Caco-2 (cell line): ENCODE measurements around the gene MCMBP. TPM values are rescaled to one million over a fixed set of nuclear protein-coding genes. Genes with fewer than 3 reads are reported as not detected.

Experiments
- BruUV-seq: library from RNA; stranded (reverse); fragments of 400-500 nt; replicated peaks from 2 replicates; lab custom pipeline; 2021; lab: Mats Ljungman, UMichigan
- CTCF ChIA-PET: fragments of 300-600 bp; sonication (Branson Sonifier 250); formaldehyde crosslinking; loops from one replicate; lab custom pipeline; 2022; ENCODE audit warnings: antibody characterized with exemption; lab: Charles Lee
- POLR2A ChIA-PET: fragments of 300-600 bp; sonication (Branson Sonifier 250); formaldehyde crosslinking; loops from one replicate; lab custom pipeline; 2022; ENCODE audit warnings: antibody characterized with exemption; lab: Charles Lee
- DNase-seq, 2 experiments: peaks; one replicate each; pipeline versions ENCODE4 v3.0.0 to v3.0.0-alpha.2; 2020 to 2022
- H3K27me3 ChIP-seq: replicated peaks from 2 replicates; pipeline ENCODE4 v1.6.0; 2011; ENCODE audit warnings: low read length; ENCODE audit not compliant: control insufficient read depth, insufficient read depth
- H3K36me3 ChIP-seq: 2 replicates; pipeline ENCODE4 v1.5.1; 2011; ENCODE audit warnings: low read length; ENCODE audit not compliant: control insufficient read depth, insufficient read depth
- H3K4me1 ChIP-seq: fragments of 250-450 bp; sonication (Bioruptor Pico); 2 replicates; pipeline ENCODE4 v1.5.1; 2020; ENCODE audit warnings: mild to moderate bottlenecking
- H3K4me3 ChIP-seq: 2 replicates; pipeline ENCODE4 v1.5.1; 2011; ENCODE audit warnings: low read depth, mild to moderate bottlenecking, control low read depth, low read length
- H3K9me3 ChIP-seq: fragments of 250-450 bp; sonication (Bioruptor Pico); 2 replicates; pipeline ENCODE4 v1.5.1; 2020; ENCODE audit warnings: mild to moderate bottlenecking, moderate library complexity
- H3K27ac Mint-ChIP-seq: one replicate; pipeline ENCODE4 v1.8.0; 2022; ENCODE audit warnings: mixed read lengths; ENCODE audit not compliant: unreplicated experiment
- H3K27me3 Mint-ChIP-seq: one replicate; pipeline ENCODE4 v1.8.0; 2022; ENCODE audit warnings: mixed read lengths; ENCODE audit not compliant: insufficient read depth, unreplicated experiment
- H3K36me3 Mint-ChIP-seq: one replicate; pipeline ENCODE4 v1.8.0; 2022; ENCODE audit warnings: mild to moderate bottlenecking, mixed read lengths; ENCODE audit not compliant: insufficient read depth, unreplicated experiment
- H3K4me1 Mint-ChIP-seq: one replicate; pipeline ENCODE4 v1.8.0; 2022; ENCODE audit warnings: low read depth, mixed read lengths; ENCODE audit not compliant: unreplicated experiment
- H3K4me3 Mint-ChIP-seq: one replicate; pipeline ENCODE4 v1.8.0; 2022; ENCODE audit warnings: mild to moderate bottlenecking, moderate library complexity, mixed read lengths; ENCODE audit not compliant: unreplicated experiment
- H3K9me3 Mint-ChIP-seq: one replicate; pipeline ENCODE4 v1.8.0; 2022; ENCODE audit warnings: mixed read lengths; ENCODE audit not compliant: unreplicated experiment
- intact Hi-C: fragments of 100-400 bp; cut with micrococcal nuclease; formaldehyde crosslinking; loops from one replicate; pipeline ENCODE4 v1.10.0; 2022; ENCODE audit not compliant: unreplicated experiment
- total RNA-seq: library from RNA; stranded (reverse); gene quantifications from 2 replicates; pipeline ENCODE4 v1.2.3, GENCODE V29; 2022
- TF ChIP-seq, protein P1 (sequence below), 2 experiments: fragments of 200-600 bp in 1 of 2; IDR thresholded peaks; 1 replicate in 1 of 2; 2 replicates in 1 of 2; pipeline versions ENCODE4 v1.5.1 to v1.8.0; 2011 to 2022; ENCODE audit warnings: antibody characterized with exemption in 1 of 2, control low read depth in 1 of 2, inconsistent platforms in 1 of 2, low read depth in 1 of 2, low read length in 1 of 2, mild to moderate bottlenecking in 1 of 2, moderate library complexity in 1 of 2; ENCODE audit not compliant: insufficient read depth in 1 of 2, severe bottlenecking in 1 of 2, unreplicated experiment in 1 of 2

Gene MCMBP
- total RNA-seq, 1 experiment from 2014 or later: 88.4 TPM

DNA sequence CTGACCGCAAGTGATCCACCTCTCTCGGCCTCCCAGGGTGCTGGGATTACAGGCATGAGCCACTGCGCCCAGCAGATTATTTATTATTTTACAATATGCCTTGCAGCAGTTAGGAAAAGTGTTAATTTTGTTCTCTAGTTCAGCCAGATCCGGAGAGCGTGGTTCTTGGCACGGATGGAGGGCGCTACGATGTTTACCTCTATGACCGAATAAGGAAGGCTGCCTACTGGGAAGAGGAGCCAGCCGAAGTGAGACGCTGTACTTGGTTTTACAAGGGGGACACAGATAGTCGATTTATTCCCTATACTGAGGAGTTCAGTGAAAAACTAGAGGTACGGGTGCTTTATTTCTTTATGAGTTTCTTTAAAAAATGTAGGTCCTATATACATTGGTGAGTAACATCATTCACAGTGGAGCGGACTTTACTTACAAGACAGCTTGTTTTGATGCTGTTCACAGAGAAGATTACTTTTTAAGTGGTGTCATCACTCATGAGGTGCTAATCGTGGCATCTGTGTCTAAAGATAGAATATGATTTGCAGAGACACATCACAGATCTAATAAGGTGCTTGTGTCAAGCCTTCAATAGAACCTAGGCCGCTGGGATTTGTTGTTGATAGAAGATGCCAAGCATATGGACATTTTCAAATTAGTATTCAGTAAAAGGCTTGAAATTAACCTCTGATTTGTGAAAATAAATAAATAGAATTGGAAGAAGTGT lies 31.5 kb upstream of the MCMBP start:
- CTCF ChIA-PET: no interaction called here
- Histone ChIP-seq H3K27me3 (no peaks in the 10 kb centered on the region), H3K4me1 (no peaks in the 10 kb centered on the region), H3K4me3 (no peak overlapping the region), H3K36me3 (peaks cover 2% of the 10 kb centered on the region), H3K9me3 (no peaks in the 10 kb centered on the region)
- intact Hi-C loops: no loop called here
- no peak overlapping the region for H3K27ac Mint-ChIP-seq
- no peak for DNase-seq
- H3K27me3 Mint-ChIP-seq: no peaks in the 10 kb centered on the region
- H3K4me1 Mint-ChIP-seq: no peaks in the 10 kb centered on the region
- POLR2A ChIA-PET: no interaction called here
- no TSS peak for BruUV-seq
- TF ChIP-seq, protein P1, sequence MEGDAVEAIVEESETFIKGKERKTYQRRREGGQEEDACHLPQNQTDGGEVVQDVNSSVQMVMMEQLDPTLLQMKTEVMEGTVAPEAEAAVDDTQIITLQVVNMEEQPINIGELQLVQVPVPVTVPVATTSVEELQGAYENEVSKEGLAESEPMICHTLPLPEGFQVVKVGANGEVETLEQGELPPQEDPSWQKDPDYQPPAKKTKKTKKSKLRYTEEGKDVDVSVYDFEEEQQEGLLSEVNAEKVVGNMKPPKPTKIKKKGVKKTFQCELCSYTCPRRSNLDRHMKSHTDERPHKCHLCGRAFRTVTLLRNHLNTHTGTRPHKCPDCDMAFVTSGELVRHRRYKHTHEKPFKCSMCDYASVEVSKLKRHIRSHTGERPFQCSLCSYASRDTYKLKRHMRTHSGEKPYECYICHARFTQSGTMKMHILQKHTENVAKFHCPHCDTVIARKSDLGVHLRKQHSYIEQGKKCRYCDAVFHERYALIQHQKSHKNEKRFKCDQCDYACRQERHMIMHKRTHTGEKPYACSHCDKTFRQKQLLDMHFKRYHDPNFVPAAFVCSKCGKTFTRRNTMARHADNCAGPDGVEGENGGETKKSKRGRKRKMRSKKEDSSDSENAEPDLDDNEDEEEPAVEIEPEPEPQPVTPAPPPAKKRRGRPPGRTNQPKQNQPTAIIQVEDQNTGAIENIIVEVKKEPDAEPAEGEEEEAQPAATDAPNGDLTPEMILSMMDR (IDR thresholded peaks at IDR 0.05; ENCODE audit: insufficient read depth in 1 of 2, low read depth in 1 of 2, low read length in 1 of 2, severe bottlenecking in 1 of 2, unreplicated experiment in 1 of 2): no peak
- H3K9me3 Mint-ChIP-seq: no peaks in the 10 kb centered on the region
- H3K36me3 Mint-ChIP-seq: peaks cover 80% of the 10 kb centered on the region
- no peak overlapping the region for H3K4me3 Mint-ChIP-seq

DNA sequence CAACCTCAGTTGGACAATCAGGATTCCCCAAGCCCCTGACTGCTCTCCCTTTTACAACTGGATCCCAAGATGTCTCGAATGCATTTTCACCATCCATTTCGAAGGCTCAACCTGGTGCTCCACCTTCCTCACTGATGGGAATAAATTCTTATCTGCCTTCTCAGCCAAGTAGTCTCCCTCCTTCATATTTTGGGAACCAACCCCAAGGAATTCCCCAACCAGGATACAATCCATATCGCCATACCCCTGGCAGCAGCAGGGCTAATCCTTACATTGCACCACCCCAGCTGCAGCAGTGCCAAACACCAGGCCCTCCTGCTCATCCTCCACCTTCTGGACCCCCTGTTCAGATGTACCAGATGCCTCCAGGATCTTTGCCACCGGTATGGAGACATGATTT lies 25.9 kb upstream of the MCMBP start:
- intact Hi-C loops: loop anchor here (10.0 kb wide), 1 partner anchor 214 kb away; no protein-coding TSS in a partner anchor
- BruUV-seq: no TSS peak
- ChIA-PET POLR2A (no interaction called here), CTCF (no interaction called here)
- TF ChIP-seq, protein P1 (IDR thresholded peaks at IDR 0.05; ENCODE audit: insufficient read depth in 1 of 2, low read depth in 1 of 2, low read length in 1 of 2, severe bottlenecking in 1 of 2, unreplicated experiment in 1 of 2): no peak
- peaks cover 4% of the 10 kb centered on the region for H3K36me3 ChIP-seq
- DNase-seq: no peak
- no peaks in the 10 kb centered on the region for H3K9me3 Mint-ChIP-seq
- no peak overlapping the region for H3K4me3 ChIP-seq
- no peaks in the 10 kb centered on the region for H3K9me3 ChIP-seq
- H3K4me1 Mint-ChIP-seq: peaks cover 30% of the 10 kb centered on the region
- peaks cover 69% of the 10 kb centered on the region for H3K36me3 Mint-ChIP-seq
- no peak overlapping the region for H3K4me3 Mint-ChIP-seq
- no peak overlapping the region for H3K27ac Mint-ChIP-seq
- no peaks in the 10 kb centered on the region for H3K27me3 Mint-ChIP-seq
- peaks cover 33% of the 10 kb centered on the region for H3K4me1 ChIP-seq
- H3K27me3 ChIP-seq: no peaks in the 10 kb centered on the region

DNA sequence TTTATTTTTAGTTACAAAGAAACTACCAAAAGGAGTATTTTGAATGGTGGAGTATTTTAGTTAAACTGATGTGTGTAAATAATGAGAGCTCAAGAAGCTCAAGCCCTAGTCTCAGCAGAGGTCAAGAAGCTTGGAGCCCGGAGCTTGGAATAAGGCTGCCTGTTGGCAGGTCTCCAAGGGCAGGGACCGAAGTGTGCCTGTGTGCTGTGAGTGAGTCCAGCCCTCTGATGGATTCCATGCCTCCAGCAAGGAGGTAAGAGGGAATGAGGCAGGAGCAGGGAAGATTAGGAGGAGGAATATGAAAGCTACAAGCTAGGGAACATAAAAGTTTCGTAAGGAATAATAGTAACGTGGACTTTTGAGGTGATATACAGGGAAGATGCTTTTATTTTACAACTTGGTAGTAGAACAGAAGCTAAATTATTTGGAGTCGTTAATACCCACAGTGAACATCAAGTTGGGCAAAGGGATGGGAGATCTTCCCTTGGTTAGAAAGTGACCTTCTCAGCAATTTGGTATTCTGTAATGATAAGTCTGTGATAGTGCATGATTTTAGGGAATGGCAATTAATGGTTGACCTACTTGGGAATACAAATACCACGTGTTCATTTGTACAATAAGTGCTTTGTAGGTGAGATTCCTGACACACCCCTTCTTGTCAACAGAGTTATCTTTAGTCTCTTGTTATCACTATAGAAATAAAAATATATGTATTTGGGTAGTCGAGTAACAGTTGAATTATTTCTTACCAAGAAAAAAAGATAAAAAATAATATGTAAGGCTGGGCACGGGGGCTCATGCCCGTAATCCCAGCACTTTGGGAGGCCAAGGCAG lies 24.5 kb upstream of the MCMBP start:
- Mint-ChIP-seq H3K4me1 (peaks cover 30% of the 10 kb centered on the region), H3K27me3 (no peaks in the 10 kb centered on the region), H3K9me3 (no peaks in the 10 kb centered on the region), H3K4me3 (peak overlapping the region; percentile 61), H3K36me3 (peaks cover 62% of the 10 kb centered on the region), H3K27ac (peak overlapping the region; percentile 79)
- TF ChIP-seq, protein P1 (IDR thresholded peaks at IDR 0.05; ENCODE audit: insufficient read depth in 1 of 2, low read depth in 1 of 2, low read length in 1 of 2, severe bottlenecking in 1 of 2, unreplicated experiment in 1 of 2): no peak
- intact Hi-C loops: loop anchor here (10.0 kb wide), 1 partner anchor 212 kb away; no protein-coding TSS in a partner anchor
- ChIA-PET POLR2A (no interaction called here), CTCF (interaction anchor here (0.8 kb wide), 1 partner anchor 38 kb away, joined by 3 read pairs; no protein-coding TSS in a partner anchor)
- H3K4me1 ChIP-seq: peaks cover 33% of the 10 kb centered on the region
- no peak overlapping the region for H3K4me3 ChIP-seq
- BruUV-seq: no TSS peak
- no peaks in the 10 kb centered on the region for H3K9me3 ChIP-seq
- no peaks in the 10 kb centered on the region for H3K27me3 ChIP-seq
- peaks cover 4% of the 10 kb centered on the region for H3K36me3 ChIP-seq
- no peak for DNase-seq
